HG03571 (cell line): Measurements from ENCODE around the gene LMAN1L.

Source experiments
- ATAC-seq: cut with Tn5 transposase; IDR thresholded peaks from one replicate; pipeline ENCODE4 v1.9.1; 2021; ENCODE audit not compliant: unreplicated experiment

The LMAN1L gene

DNA sequence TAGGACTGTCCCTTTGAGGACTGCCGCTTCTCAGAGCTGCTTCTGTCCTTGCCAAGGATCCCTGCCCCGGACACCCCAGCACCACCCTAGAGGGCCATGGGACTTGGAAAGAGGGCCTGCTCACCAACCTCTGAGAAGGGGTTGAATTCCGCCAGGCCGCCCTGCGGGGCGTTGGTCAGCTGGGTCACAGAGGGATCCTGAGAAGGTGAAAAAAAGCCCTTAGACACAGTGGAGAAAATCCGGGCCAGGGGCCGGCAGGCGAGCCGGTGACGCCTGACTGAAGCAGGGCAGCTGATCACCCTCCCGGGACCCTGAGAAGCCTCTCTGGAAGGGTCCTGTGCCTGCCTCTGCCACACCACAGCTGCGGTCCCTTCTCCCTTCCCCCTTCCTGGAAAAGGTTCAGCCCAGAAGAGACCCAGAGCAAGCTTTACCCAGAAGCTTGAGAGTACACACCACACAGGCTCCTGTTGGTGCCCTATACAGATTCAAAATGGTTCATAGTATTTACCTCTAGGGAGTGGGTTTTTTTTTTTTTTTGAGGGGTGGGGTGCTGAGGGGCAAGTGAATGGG, 41.9 kb downstream of the LMAN1L start:
- no peak for ATAC-seq

GRCh38 chr15:74855857-74856256, 43.2 kb downstream of the LMAN1L start:
- ATAC-seq: no peak

DNA sequence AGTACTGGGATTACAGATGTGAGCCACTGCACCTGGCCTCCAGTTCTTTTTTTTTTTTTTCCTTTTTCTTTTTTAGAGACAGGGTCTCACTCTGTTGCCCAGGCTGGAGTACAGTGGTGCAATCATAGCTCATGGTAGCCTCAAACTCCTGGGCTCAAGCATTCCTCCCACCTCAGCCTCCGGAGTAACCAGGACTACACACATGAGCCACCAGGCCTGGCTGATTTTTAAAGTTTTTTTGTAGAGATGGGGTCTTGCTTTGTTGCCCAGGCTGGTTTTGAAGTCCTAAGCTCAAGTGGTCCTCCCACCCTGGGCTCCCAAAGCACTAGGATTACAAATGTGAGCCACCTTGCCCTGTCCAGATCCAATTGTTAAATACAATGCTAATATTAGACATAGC, 43.9 kb downstream of the LMAN1L start:
- no peak for ATAC-seq

- ATAC-seq: peak; percentile 90
Observed at GRCh38 chr15:74857082-74857655, 44.5 kb downstream of the LMAN1L start.

- no peak for ATAC-seq
Observed at GRCh38 chr15:74857671-74858368, 45.2 kb downstream of the LMAN1L start.

GRCh38 chr15:74858369-74858740, 45.7 kb downstream of the LMAN1L start:
- no peak for ATAC-seq

- ATAC-seq: no peak
Observed at GRCh38 chr15:74863239-74864056, 50.8 kb downstream of the LMAN1L start.

DNA sequence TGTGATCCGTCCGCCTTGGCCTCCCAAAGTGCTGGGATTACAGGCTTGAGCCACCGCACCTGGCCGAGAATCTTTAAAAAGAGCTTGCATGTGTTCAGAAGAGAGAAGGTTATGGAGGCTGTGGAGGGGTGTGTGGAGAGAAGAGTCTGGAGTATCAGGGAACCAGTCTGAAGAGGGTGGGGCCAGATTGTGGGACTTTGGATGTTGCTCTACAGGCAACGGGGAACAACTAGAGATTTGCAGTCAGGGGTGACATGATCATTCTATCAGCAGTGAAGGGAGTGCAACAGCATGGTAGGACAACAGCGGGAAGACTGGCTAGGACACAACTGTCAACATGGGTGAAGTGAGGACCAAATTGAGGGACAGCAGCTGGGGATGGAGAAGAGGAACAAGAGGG, 51.7 kb downstream of the LMAN1L start:
- no peak for ATAC-seq

DNA sequence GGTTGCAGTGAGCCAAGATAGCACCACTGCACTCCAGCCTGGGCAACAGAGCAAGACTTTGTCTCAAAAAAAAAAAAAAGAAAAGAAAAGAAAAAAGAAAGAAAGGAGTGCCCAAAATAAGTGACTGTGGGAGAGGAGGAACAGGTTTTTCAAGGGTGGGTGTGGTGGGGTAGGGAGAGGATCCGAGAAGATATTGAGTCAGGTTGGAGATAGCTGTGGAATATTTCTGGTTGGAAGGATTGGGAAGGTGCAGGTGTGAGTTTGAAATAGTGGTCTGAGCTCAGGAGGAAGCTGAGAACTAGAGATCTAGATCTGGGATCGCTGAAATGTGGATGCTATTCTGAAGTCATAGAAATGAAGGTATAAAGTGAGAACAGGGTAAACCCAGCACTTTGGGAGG, 52.7 kb downstream of the LMAN1L start:
- no peak for ATAC-seq

DNA sequence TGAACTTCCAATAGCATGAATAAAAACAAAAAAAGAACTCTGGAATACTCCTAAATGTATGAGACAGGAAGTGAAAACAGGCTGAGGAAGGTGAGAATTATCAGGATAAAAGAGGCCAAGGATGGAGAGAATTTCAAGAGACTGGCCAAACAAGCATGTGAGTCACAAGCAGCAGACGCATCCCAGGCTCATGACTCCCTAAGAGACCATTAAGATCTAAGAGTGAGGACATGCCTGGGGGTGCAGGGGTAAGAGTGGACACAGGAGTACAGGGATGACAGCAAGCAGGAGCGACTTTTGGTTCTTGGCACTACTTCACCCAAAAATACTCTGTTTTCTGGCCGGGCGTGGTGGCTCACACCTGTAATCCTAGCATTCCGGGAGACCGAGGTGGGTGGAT, 53.5 kb downstream of the LMAN1L start:
- no peak for ATAC-seq

DNA sequence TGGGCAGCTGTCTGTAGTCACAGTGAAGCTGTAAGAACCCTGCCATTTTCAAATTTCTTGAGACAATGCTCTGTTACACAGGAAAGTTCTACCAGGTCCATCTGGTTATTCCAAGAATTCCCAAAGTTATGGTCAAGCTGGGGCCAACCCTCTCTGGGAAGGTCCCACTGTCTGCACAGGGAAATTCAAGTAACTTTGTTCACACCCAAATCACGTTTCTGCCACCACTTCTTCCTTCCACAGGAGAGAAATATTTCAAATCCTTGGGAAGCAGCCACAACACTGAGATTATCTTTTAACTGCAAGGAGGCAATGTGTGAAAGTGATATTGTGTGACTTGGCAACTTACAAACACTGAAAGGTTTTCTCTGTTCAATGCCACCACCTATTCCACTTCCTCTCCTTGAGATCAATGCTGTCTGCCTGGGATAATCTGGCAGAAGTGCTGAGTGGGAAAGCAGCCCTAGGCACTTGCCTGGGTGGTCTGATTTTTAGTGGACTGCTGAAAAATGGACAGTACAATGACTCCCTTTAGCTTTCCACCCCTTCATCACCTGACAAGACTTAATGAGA, 54.9 kb downstream of the LMAN1L start:
- no peak for ATAC-seq

- ATAC-seq: no peak
Observed at GRCh38 chr15:74868059-74868458, 55.4 kb downstream of the LMAN1L start.

DNA sequence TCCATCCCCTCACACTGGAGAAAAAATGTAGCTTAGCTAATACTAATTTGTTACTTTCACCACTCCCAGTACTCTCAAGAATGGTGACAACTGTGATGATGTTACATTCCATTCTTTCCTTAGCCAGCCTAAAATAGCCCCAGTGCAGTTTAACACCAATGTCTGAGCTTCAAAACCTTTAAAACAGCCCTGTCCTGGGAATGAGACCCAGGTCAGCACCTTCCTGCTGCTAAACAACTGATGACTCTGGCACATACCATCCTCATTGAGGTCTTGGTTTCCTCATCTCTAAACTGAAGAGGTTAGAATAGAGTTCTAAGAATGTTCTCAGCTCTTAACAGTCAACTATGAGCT, 56.7 kb downstream of the LMAN1L start:
- no peak for ATAC-seq

DNA sequence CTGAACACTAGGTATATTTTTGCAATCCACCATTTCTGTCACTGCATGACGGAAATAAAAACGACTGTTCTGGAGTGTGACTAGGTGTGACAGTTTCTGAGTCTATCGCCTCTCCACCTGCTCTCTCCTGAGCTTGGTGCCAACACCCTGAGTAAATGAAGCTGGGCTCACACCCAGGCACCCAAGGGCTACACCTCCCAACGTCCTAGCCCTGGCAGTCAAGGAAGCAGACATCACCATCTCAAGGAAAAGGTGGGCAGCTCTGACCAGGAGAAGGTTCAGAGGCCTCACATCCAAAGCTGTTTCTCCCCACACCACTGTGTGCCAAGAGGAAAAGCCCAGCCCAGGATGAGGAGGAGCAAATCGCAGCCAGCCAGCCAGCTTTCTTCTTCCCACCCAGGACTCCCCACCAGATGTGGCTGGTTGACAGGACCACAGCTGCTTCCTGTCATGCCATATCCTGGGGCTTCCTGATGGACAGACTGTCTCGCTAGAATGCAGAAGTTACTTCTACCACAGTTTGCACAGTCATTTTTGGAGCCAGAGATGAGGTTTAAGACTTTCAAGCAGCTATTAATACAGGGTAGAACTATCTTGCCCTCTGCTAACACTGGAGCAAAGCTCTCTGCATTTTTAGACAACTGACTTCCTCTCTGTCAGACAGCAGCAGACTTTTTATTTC, 57.2 kb downstream of the LMAN1L start:
- peak; percentile 42 for ATAC-seq

- ATAC-seq: no peak
Observed at GRCh38 chr15:74870436-74871215, 58.0 kb downstream of the LMAN1L start.

DNA sequence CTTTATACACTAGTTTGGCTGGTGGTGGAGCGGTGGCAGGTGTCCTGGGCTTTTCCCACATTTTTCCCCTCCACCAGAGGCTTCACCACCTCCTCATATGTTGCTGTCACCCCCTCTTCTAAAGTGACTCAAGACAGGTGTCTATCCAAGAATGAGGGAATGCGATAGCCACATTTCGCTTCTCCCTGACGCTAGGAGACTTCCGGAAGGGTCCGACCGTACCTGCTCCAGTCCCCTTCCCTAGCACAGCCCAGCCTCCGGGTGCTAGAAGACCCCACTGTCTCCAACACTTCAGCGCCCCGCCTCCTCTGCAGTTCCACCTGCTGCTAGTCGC, 60.0 kb downstream of the LMAN1L start:
- ATAC-seq: no peak

DNA sequence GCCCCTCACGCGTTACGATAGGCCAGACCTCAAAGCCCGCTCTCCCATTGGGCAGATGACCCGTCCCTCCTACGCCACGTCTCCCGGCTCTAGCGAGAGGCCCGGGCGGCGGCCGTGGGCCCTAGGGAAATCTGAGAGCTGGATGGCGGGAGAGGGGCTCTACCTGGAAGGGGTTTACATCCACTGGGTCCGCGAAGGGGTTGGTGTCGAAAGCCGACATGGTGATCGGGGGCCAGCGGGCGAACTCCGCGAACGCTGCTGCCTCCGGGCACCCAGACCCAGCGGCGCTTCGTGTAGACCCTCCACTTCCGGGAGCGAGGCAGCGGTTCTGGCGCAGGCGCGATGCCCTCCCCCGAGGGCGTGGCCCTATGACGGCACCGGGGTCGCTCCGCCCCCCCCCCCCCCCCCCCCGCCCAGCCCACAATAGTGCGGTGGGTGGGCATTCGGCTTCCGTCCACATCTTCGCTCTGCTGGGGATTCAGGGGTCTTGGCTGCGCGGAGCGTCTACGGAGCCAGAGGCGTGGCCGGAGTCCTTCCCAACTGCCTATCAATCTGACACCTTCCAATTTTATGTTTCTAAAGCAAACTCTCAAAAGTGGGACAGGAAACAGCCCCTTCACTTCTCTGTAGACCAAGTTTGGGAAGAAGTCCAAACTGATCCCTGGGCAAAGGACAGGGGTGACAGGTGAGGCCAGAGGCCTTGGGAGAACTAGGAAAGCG, 60.6 kb downstream of the LMAN1L start, which contains the start of gene SCAMP2:
Gene SCAMP2, minus strand, starts transcription at position 330 of the 720 bp plus-strand sequence. Its CDS starts 110 bp downstream, at position 220.
- ATAC-seq: peak; percentile 80

DNA sequence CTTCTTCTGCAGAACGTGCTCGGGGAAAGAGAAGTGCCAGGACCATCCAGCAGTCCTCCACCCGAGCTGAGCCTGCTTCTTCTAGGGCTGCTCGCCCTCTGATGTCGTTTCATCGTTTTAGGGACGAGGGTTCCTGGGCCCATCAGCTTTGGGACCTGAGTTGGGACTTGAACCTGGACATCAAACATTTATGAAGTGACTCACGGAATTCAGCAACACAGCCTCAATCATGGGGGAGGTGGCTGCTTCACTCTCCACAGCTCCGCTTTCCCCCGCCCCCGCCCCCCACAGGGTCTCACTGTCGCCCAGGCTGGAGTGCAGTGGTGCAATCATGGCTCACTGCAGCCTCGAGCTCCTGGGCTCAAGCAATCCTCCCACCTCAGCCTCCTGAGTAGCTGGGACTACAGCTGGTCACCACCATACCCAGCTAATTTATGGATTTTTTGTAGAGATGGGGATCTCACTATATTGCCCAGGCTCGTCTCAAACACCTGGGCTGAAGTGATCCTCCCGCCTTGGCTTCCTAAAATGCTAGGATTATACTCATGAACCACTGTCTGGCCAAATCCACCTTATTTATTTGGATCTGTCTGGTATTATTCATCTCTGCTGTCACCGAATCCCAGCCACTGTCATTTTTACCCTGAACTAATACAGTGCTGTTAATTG, 61.3 kb downstream of the LMAN1L start:
- no peak for ATAC-seq
